ENCODE measurements around the gene RAD51B. TPM values are rescaled to one million over a fixed set of nuclear protein-coding genes. Genes with fewer than 3 reads are reported as not detected.
A peak's percentile ranks its signal among the peaks of the same experiment; 100 is the strongest.

The RAD51B gene
- total and polyA plus RNA-seq, 2 of the 13 experiments (the other 11 are each of a cell fraction or from before 2014, with no cell fraction given), result 7.0 to 9.5 TPM

DNA sequence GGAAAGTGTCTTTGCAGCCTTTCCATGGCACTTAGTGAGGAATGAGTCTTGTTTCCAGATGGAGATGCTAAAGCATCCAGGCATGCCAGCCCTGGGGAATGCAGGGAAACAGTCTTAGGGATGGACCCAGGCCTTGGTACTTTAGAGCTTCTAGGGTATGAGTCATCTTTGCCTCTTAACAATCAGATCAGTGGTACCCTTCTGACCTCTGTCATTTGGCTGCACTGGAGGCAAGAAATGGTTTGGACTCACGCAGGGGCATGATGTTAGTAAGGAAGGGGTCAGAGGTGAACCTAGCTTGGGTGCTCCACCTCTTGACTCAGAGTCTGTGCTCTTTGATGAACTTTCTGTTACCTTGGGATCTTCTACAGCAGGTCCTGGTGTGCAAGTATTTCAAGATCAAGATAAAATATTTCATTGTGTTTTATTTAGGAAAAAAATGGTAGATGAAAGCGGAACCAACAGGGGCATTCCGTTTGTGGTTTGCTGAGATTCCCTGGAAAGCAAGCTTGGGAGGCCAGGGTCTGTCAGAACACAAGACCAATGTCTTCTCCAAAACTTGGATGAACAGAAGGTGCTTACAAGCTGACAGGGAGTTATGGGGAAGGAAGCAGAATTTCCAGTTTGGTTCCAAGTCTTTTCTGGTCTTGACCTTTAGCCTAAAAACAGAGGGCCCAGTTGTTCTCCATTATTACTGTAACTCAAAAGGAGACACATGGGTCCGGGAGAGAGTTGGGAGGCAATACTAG, 757.1 kb downstream of the RAD51B start:
- POLR2A ChIA-PET, result interaction anchor here (1.4 kb wide), 1 partner anchor 11 kb away, joined by 6 read pairs; no protein-coding TSS in a partner anchor
- H3K4me3 ChIP-seq (replicated peaks in 1 of 3; ENCODE audit: insufficient read depth in 1 of 3, low read depth in 2 of 3, low read length in 3 of 3), result no peak overlapping the region
- FAIRE-seq, result peak; percentile 56
- no peaks in the 10 kb centered on the region for H3K79me2 ChIP-seq (ENCODE audit: insufficient read depth, low read length)
- peak; percentile 52 for DNase-seq (ENCODE audit: low spot score)
- no peaks in the 10 kb centered on the region for H3K36me3 ChIP-seq (replicated peaks in 1 of 2; ENCODE audit: control insufficient read depth in 1 of 2, insufficient read depth in 2 of 2, low read length in 2 of 2)
- intact Hi-C loops (cut with micrococcal nuclease; ENCODE audit: unreplicated experiment) (loop anchor here (2.0 to 5.0 kb wide), 2 partner anchors 14 to 54 kb away; no protein-coding TSS in a partner anchor), in situ Hi-C loops (cut with HindIII; ENCODE audit: extremely low pct_ligation_motif_present, low pct_unique_long_range_greater_than_20kb) (no loop called here)
- peaks cover 51% of the 10 kb centered on the region for H3K4me1 ChIP-seq (ENCODE audit: insufficient read depth, low read length)
- H2AFZ ChIP-seq (ENCODE audit: low read length), result no peak overlapping the region
- 9% methylated on average over 4 of the region's 4 CpGs for WGBS (ENCODE audit: low lambda C conversion rate)
- H3K27ac ChIP-seq (ENCODE audit: extremely low read length, insufficient read depth, low read length), result no peak overlapping the region
- ATAC-seq, result no peak
- peak overlapping the region; percentile 11; the same call in 1 of the 2 replicates for H3K4me2 ChIP-seq (ENCODE audit: low read depth, low read length)
- CTCF ChIA-PET (ENCODE audit: low intra/inter-chr PET ratio, low total read pairs), result no interaction called here
- no TSS peak for BruUV-seq (replicated peaks)
- H3K9ac ChIP-seq (ENCODE audit: insufficient read depth, low read depth, low read length), result no peak overlapping the region
- no peaks in the 10 kb centered on the region for H3K27me3 ChIP-seq (ENCODE audit: control insufficient read depth in 1 of 2, insufficient read depth in 2 of 2, low read length in 2 of 2)
- no peaks in the 10 kb centered on the region for H4K20me1 ChIP-seq (ENCODE audit: insufficient read depth, low read length)
- H3K9me3 ChIP-seq (ENCODE audit: low read length), result no peaks in the 10 kb centered on the region
- TF ChIP-seq RARA (CRISPR knock-in tag; IDR thresholded peaks at IDR 0.05) (peak; percentile 71), GATAD2A (CRISPR knock-in tag; IDR thresholded peaks at IDR 0.05) (peak; percentile 41; the same call in 1 of the 2 replicates), MED13 (CRISPR knock-in tag; IDR thresholded peaks at IDR 0.05) (no peak), NR2F2 (IDR thresholded peaks at IDR 0.05; ENCODE audit: borderline replicate concordance, low read depth) (peak; percentile 47; the same call in 1 of the 2 replicates), NCOA2 (CRISPR knock-in tag; IDR thresholded peaks at IDR 0.05) (no peak), HMG20A (CRISPR knock-in tag; IDR thresholded peaks at IDR 0.05; ENCODE audit: borderline replicate concordance) (peak; percentile 31; the same call in 1 of the 2 replicates), FOSL2 (CRISPR knock-in tag; IDR thresholded peaks at IDR 0.05) (peak; percentile 83), SAFB2 (CRISPR knock-in tag; IDR thresholded peaks at IDR 0.05; ENCODE audit: borderline replicate concordance, low read depth) (no peak), ZKSCAN8 (CRISPR knock-in tag; IDR thresholded peaks at IDR 0.05; ENCODE audit: borderline replicate concordance) (no peak), NR2C2 (CRISPR knock-in tag; IDR thresholded peaks at IDR 0.05; ENCODE audit: borderline replicate concordance) (peak; percentile 40; the same call in 1 of the 2 replicates), LCORL (IDR thresholded peaks at IDR 0.05) (no peak), LCORL (CRISPR knock-in tag; IDR thresholded peaks at IDR 0.05) (no peak), EP300 (IDR thresholded peaks at IDR 0.05; ENCODE audit: low read depth in 2 of 2, low read length in 2 of 2) (0 out of 4 replicates have a peak, but pooled peaks of 1 of the 2 experiments have one; percentile 8), EP300 (CRISPR knock-in tag; IDR thresholded peaks at IDR 0.05; ENCODE audit: borderline replicate concordance) (no peak), CENPX (CRISPR knock-in tag; IDR thresholded peaks at IDR 0.05) (no peak), ZNF574 (CRISPR knock-in tag; IDR thresholded peaks at IDR 0.05) (no peak), SAP130 (CRISPR knock-in tag; IDR thresholded peaks at IDR 0.05; ENCODE audit: low read depth) (peak; percentile 30; the same call in 1 of the 2 replicates), JUND (CRISPR knock-in tag; IDR thresholded peaks at IDR 0.05) (0 out of 2 replicates have a peak, but pooled peaks have one; percentile 41), BRD4 (CRISPR knock-in tag; IDR thresholded peaks at IDR 0.05) (no peak), ATF7 (IDR thresholded peaks at IDR 0.05) (no peak), ATF7 (CRISPR knock-in tag; IDR thresholded peaks at IDR 0.05) (no peak), NR2F6 (IDR thresholded peaks at IDR 0.05) (peak; percentile 77), NR2F6 (CRISPR knock-in tag; IDR thresholded peaks at IDR 0.05) (peak; percentile 56; the same call in 1 of the 2 replicates), ZNF790 (CRISPR knock-in tag; IDR thresholded peaks at IDR 0.05; ENCODE audit: borderline replicate concordance) (no peak), SRY (CRISPR knock-in tag; IDR thresholded peaks at IDR 0.05) (no peak)
- TF ChIP-seq, protein P1, sequence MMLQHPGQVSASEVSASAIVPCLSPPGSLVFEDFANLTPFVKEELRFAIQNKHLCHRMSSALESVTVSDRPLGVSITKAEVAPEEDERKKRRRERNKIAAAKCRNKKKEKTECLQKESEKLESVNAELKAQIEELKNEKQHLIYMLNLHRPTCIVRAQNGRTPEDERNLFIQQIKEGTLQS (CRISPR knock-in tag; IDR thresholded peaks at IDR 0.05), result 0 out of 2 replicates have a peak, but pooled peaks have one; percentile 24

Data from HepG2 (cell line).